ENCODE results near the gene ANO1. TPM values are rescaled to one million over a fixed set of nuclear protein-coding genes. Genes with fewer than 3 reads are reported as not detected.

Gene ANO1
- total RNA-seq, 2 donors from 2014 or later, result 7.3 to 23.1 TPM

DNA sequence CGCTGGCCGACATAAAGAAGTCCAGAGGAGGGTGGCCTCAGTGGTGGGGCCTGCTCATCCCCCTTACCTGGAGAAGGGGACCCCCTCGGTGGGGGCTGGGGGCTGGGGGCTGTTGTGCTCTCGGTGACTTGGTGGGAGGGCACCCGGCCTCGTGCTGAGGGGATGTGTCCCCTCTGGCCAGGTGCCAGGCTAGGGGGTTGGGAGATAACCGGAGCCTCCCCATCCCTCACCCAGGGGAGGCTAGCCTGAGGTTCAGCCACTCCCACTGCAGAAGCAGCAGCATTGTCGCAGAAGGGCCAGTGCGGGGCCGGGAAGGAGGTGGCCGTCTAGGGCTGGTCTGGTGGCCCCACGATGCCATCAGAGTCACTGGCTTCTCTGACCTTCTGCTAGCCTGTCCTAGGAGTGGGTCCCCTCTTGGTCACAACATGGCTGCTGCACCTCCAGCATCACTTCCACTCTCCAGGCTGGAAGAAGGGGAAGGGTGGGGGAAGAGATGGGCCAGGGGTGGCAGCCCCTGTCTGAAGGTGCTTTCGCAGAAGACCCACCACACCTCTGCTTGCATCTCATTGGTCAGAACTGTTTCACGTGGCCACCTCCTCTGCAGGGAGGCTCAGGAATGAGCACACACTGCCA, 80.8 kb downstream of the ANO1 start:
- Histone ChIP-seq H3K27me3 (no peaks in the 10 kb centered on the region), H3K9me3 (no peaks in the 10 kb centered on the region), H3K36me3 (replicated peaks in 1 of 2; ENCODE audit: insufficient read depth in 1 of 2, low read depth in 2 of 2) (no peaks in the 10 kb centered on the region), H3K4me1 (no peaks in the 10 kb centered on the region), H3K4me3 (no peak overlapping the region), H3K27ac (no peak overlapping the region)
- intact Hi-C loops (cut with DNase I), result no loop called here
- 78 to 80% methylated on average over 3 to 12 of the region's 14 CpGs for WGBS, 2 donors
- TF ChIP-seq, protein P1, sequence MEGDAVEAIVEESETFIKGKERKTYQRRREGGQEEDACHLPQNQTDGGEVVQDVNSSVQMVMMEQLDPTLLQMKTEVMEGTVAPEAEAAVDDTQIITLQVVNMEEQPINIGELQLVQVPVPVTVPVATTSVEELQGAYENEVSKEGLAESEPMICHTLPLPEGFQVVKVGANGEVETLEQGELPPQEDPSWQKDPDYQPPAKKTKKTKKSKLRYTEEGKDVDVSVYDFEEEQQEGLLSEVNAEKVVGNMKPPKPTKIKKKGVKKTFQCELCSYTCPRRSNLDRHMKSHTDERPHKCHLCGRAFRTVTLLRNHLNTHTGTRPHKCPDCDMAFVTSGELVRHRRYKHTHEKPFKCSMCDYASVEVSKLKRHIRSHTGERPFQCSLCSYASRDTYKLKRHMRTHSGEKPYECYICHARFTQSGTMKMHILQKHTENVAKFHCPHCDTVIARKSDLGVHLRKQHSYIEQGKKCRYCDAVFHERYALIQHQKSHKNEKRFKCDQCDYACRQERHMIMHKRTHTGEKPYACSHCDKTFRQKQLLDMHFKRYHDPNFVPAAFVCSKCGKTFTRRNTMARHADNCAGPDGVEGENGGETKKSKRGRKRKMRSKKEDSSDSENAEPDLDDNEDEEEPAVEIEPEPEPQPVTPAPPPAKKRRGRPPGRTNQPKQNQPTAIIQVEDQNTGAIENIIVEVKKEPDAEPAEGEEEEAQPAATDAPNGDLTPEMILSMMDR (IDR thresholded peaks at IDR 0.05), result no peak
- TF ChIP-seq POLR2A (IDR thresholded peaks at IDR 0.05), result no peak
- ATAC-seq, result no peak
- DNase-seq, result no peak

- intact Hi-C loops (cut with DNase I), result no loop called here
- no peaks in the 10 kb centered on the region for H3K9me3 ChIP-seq
- ATAC-seq (no peak), DNase-seq (peak in 2 of 4 donors; percentile 16 to 17)
- no peaks in the 10 kb centered on the region for H3K36me3 ChIP-seq (replicated peaks in 1 of 2; ENCODE audit: insufficient read depth in 1 of 2, low read depth in 2 of 2)
- no peaks in the 10 kb centered on the region for H3K27me3 ChIP-seq
- 66% methylated on average over 23 of the region's 24 CpGs; no CpG with 5 or more reads in 1 of the 2 donors for WGBS, 2 donors
- no peaks in the 10 kb centered on the region for H3K4me1 ChIP-seq
- no peak overlapping the region for H3K4me3 ChIP-seq
- no peak for TF ChIP-seq POLR2A (IDR thresholded peaks at IDR 0.05)
- TF ChIP-seq, protein P1 (IDR thresholded peaks at IDR 0.05), result no peak
- H3K27ac ChIP-seq, result no peak overlapping the region
Measured at GRCh38 chr11:70159627-70160570, 81.8 kb downstream of the ANO1 start.

DNA sequence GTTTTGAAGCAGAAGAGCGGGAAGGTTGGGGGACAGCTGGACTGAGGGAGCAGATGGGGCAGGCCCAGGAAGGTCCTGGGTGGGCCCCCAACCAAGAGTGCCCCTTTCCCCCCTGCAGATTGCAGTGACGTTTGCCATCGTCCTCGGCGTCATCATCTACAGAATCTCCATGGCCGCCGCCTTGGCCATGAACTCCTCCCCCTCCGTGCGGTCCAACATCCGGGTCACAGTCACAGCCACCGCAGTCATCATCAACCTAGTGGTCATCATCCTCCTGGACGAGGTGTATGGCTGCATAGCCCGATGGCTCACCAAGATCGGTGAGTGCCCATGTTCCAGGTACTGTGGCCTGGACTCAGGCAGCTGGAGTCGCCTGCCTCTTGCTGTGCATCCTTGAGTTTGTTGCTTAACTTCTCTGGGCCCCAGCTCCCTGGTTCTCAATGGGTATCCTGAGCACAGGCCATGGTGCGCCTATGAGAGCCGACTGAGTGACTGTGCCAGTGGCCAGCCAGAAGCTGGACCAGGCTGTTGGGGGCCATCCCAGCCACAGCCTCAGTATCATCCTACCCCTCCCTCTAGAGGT, 83.0 kb downstream of the ANO1 start:
- Histone ChIP-seq H3K27ac (no peak overlapping the region), H3K36me3 (replicated peaks in 1 of 2; ENCODE audit: insufficient read depth in 1 of 2, low read depth in 2 of 2) (no peaks in the 10 kb centered on the region), H3K4me3 (no peak overlapping the region), H3K9me3 (no peaks in the 10 kb centered on the region), H3K4me1 (no peaks in the 10 kb centered on the region), H3K27me3 (no peaks in the 10 kb centered on the region)
- TF ChIP-seq, protein P1 (IDR thresholded peaks at IDR 0.05), result no peak
- no peak for TF ChIP-seq POLR2A (IDR thresholded peaks at IDR 0.05)
- no peak for ATAC-seq
- 79 to 82% methylated on average over 15 to 17 of the region's 17 CpGs for WGBS, 2 donors
- no peak for DNase-seq
- intact Hi-C loops (cut with DNase I), result no loop called here

DNA sequence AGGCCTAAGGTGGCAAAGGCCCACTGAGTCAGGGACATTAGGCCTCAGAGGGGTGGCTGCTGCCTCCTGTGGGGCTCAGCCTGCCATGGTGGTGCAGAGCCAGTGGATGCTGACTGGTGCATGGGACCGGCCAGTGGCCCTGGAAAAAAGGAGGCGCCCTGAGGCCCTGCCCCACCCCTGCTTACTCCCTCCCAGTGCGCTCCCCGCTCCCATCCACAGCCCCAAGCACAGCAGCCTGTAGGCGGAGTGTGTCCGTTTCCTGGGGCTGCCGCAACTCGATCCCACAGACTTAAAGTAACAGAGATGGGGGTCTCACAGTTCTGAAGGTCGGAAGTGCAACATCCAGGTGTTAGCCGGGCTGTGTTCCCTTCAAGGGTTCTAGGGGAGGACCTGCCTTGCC, 86.6 kb downstream of the ANO1 start:
- no peak for ATAC-seq
- intact Hi-C loops (cut with DNase I), result no loop called here
- Histone ChIP-seq H3K36me3 (replicated peaks in 1 of 2; ENCODE audit: insufficient read depth in 1 of 2, low read depth in 2 of 2) (no peaks in the 10 kb centered on the region), H3K9me3 (no peaks in the 10 kb centered on the region), H3K27me3 (no peaks in the 10 kb centered on the region), H3K4me1 (no peaks in the 10 kb centered on the region), H3K4me3 (no peak overlapping the region), H3K27ac (no peak overlapping the region)
- no peak for TF ChIP-seq POLR2A (IDR thresholded peaks at IDR 0.05)
- TF ChIP-seq, protein P1 (IDR thresholded peaks at IDR 0.05), result no peak
- no peak for DNase-seq
- WGBS, 2 donors, result 90% methylated on average over 10 of the region's 10 CpGs; no CpG with 5 or more reads in 1 of the 2 donors
